GM19455 (cell line): ENCODE measurements around the gene SMKR1.
"Not testable (repeated sequence)": the region's sequence is repeated elsewhere in the genome, so short reads cannot be mapped to it uniquely, and the experiment has no call there.

Experiments used
- ATAC-seq: cut with Tn5 transposase; IDR thresholded peaks from one replicate; pipeline ENCODE4 v1.9.1; 2021; ENCODE audit not compliant: unreplicated experiment

The SMKR1 gene

DNA sequence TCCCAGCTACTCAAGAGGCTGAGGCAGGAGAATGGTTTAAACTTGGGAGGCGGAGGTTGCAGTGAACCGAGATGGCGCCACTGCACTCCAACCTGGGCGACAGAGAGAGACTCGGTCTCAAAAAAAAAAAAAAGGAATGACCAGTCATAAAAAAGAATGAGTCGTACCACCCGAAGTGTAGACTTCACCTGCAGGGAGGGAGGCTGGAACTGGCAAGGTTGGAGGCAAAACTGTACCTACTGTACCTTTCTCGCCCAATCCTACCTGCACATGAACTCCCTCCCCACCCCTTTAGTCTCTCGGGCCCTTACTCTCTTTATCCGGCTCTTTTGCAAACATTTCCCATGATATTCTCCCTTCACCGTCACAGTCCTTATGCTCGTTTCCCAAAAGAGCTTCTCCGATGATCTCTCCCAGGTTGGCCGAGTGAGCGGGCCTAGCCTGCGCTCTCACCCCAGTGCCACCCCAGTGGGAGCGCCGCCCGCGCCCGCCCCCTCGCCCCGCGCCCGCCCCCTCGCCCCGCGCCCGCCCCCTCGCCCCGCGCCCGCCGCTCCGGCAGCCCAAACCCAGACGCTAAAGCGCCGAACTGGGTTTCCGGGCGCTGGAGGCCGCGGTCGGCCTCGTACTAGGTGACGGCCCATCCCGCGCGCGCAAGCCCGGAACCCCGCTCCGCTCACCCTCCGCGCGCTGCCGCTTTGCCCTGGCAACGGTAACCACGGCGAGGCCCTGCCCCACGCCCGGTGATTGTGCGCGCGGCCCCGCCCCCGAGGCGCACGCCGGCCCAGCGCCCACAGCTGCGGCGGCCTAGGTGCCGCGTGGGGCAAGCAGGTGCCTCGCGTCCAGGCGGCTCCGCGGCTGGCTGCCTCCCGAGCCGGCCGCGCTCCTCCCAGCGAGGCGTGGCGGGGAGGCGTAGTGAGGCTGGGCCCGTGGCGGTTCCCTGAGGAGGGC is at the start of gene SMKR1:
Gene SMKR1, plus strand, starts transcription at position 772 of the 948 bp plus-strand sequence. CDS start 294 bp downstream, outside the sequence.
- ATAC-seq, result peak; percentile 85

DNA sequence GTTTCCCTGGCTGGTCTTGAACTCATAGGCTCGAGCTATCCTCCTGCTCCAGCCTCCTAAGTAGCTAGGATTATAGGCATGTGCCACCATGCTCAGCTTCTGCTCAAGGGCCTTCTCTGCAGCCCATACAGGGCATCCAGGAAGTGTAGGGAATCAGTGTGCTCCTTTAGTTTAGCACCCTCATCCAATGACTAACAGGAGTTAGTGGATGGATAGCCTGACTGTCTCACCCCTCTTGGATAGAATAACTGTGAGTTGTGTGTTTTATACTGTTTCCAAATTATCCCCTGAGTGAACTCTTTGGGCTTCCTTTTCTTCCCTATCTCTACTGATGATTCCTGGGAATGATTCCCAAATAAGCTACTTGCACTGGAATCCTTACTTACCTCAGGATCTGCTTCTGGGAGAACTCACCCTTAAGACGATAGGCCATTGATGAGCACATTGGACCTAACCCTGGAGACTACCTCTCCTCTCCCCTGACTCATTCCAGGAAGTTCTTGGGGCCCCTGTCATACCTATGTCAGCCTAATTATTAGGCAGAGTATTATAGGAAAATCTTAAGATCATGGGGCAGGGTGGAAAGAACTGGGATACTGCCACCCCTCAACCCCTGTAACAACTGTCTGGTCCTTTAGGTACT is 49.6 kb upstream of the SMKR1 start:
- ATAC-seq, result no peak

DNA sequence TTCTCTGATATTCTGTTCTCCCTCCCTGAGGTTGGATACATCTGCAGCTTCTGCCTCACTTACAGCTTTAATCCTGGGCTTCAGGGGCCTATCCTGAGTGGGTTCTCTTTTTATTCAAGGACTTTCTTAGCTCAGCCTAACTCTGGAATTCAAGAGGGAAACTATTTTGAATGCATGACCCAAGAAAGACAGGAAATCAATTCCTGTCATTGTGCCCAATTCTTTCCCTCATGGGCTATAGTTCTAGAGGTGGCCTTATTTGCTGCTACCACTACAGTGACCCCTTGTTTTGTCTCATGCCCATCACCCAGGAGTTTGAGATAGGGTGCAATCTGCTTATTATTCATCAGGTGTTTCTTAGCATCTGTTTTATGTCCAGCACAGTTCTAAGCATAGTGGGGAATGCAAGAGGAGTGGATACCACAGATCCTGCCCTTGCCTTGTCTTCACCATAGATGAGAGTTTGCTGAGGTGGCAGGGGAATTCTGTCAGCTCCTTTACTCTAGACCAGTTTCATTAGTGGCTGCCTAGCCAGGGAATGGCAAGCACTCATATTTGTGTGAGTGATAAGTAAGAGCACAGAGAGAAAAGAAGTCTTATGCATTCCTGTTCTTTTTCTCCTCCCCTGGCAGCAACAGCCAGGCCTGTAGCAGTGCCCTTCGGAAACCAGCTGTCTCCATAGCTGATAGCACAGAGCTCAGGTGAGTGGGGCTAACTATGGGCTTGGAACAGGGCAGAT is 48.7 kb upstream of the SMKR1 start:
- no peak for ATAC-seq

DNA sequence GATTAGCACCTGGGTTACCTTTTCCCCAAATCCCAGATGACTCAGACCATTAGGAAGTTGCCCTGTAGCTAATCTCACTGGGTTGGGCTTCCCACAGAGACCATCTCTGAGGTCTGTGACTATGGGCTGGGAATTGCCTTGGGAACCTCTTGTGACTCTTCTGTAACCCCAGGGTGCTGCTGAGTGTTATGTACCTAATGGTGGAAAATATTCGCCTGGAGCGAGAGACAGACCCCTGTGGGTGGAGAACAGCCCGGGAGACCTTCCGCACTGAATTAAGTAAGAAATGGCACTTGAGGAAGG is 48.1 kb upstream of the SMKR1 start:
- no peak for ATAC-seq

DNA sequence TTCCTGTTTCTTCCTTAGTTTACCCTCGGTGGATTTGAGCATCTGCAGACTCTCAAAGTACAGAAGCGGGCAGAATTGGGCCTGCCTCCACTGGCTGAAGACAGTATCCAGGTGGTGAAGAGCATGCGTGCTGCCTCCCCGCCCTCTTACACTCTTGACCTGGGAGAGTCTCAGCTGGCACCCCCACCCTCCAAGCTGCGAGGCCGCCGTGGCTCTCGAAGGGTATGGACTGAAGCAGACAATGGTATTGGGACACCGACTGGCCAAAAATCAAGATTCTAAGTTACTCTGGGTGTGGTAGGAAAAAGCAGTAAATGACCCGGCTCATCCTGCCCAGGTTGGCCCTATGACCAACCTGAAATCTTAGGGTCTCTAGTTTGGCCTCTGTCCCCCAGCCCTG is 45.9 kb upstream of the SMKR1 start:
- ATAC-seq, result no peak

DNA sequence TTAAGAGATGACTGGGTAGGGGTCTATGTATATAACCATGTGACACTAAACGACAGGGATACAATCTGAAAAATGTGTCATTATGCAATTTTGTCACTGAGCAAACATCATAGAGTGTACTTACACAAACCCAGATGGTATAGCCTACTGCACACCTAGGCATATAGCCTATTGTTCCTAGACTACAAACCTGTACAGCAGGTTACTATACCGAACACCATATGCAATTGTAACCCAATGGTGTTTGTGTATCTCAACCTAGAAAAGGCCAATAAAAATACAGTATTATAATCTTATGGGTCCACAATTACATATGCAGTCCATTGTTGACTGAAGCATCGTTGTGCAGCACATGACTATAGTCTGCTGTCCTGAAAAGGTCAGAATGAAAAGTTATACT is 45.2 kb upstream of the SMKR1 start:
- ATAC-seq, result no peak

DNA sequence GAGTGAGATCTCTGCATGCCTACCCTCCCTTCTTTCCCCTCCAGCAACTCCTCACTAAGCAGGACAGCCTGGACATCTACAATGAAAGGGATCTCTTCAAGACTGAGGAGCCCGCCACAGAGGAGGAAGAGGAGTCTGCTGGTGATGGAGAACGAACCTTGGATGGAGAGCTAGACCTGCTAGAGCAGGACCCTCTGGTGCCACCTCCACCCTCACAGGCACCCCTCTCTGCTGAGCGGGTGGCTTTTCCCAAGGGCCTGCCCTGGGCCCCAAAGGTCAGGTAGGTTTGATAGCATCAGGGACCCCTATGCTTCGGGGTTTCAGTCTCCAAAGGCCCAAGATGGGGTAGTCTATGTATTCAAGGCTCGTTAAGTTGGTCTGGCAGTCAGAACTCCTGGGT is 44.2 kb upstream of the SMKR1 start:
- no peak for ATAC-seq

DNA sequence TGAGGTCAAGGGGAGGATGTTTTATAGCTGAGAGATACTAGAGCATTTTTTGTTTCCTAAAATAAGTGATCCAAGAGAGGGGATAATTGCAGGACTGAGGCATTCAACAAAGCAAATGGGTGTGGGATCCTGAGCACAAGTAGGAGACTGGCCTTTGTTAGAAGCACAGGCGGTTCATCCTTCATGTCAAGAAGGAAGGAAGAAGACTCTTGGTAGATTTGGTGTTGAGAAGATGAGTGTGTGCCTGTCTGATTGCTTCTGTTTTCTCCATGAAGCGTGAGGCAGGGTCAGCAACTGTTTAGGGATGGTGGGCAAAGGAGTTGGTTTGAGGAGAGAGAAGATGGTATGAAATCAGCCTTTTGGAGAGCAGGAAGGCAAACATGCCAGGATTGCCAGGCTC is 40.5 kb upstream of the SMKR1 start:
- ATAC-seq, result no peak

DNA sequence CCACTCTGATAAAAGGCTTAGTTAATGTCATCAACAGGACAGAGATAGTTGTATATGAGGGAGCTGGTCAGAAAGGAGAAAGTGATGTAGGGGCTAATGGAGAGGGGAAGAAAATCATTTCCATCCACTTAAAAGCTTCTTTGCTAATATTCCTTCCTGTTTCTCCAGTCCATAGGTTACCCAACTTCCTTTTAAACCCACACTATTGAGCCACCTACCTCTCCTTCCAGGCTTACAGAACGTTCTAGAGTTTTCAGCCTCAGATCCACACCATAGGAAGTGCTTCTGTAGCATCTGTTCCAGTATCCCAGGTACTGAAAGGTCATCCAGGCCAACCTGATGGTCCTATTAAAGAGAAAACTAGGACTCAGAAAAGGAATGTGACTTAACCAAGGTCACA is 39.9 kb upstream of the SMKR1 start:
- no peak for ATAC-seq

DNA sequence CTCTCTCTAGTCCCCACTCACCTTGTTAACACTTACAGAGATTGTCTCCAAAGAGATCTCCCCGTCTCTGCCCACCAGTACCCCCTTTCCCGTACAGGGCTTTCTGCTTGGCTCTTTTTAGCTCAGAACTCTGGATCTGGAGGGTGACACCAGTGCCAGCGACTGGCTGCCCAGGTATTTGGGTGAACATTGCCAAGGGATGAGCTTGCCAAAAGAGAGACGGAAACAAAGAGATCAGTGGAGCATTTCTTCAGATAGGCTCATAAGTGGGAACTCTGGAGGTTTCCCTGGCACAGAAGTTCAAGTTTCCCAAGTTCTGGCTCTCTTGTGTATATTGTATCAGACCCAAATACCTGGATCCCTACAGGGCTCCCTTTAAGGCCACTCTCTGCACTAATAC is 38.1 kb upstream of the SMKR1 start:
- no peak for ATAC-seq

DNA sequence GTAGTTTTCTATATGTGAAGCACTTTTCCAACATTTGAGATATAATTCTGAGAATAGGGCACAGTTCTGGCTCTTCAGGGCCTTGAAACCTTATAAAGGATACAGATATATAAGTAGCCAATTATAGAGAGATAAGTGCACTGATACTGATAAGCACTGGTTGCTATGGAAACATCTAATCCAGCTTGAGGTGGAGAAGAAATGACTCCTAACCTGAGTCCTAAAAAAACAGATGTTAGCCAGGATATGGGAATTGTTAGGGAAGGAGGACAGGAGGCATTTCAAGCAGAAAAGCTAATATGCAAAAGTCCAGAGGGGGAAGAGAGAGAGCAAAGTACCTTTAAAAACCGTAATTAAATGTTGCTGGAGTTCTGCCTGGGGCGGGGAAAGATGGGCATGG is 37.3 kb upstream of the SMKR1 start:
- no peak for ATAC-seq

DNA sequence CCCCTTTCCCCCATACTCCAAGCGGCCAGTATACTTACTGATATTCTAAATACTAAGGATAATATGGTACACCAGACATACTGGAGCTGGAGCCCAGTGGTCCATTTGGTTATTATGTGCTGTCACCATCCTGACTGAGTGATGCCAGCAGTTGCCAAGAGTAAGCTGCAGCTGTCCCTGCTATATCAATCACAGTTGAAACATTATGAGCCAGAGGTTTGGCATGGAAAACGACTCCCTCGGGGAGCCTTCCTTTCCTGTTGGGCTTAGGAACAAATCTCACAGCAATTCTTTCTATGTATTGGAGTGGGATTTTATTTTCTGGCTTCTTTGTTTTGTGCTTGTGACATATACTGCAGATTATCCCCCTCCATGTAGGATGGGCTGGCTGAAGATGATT is 35.5 kb upstream of the SMKR1 start:
- no peak for ATAC-seq

DNA sequence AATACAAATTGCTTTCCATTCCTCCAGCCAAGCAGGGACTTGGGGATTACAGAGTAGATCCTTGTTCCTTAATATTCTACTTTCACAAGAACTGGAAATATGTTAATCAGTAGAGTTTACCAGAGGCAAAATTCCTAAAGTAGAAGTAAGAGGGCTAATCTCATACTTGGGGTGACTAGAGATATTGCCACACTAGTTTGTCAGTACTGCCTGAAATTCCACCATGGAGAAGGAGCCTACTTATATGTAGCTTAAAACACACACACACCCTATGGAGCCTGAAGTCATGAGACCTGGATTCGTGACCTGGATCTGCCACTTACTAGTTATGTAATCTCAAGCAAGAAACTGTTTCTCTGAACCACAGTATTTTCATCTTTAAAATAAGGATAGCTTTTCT is 34.2 kb upstream of the SMKR1 start:
- ATAC-seq, result no peak

DNA sequence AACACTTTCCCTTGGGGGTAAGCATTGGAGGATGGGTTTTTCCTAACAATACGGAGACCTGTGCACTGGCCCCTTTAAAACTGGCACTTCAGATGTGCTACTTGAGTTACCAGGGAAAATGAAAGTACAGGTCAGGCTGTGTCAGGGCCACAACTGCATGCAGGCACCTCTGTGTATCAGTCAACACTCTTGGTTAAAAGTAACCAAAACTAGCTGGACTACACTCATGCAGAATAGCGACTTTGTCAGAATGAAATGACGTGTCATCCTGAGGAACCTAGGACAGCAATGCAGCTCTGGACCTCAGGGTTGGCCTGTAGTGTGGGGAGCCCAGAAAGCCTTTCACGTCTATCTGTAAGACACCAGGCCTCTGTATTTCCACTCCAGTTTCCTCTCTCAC is 33.8 kb upstream of the SMKR1 start:
- ATAC-seq, result no peak

DNA sequence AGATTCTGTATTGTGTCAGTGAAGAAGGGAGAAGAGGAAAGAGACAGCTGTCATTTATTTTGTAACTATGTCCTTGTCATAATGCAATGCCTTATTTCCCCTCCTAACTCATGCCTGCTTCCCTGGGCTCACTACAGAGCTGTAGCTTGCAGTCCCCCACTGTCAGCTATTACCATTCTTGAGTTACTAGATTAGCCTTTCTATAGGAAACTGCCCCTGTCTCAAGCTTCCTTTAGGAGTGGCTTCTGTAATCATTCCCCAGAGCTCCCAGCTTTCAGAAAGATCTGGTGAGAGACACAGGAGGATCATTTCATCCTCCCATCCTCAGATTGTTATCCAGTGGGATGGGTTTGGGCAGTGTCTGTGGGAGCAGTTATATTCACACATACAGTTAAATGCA is 32.4 kb upstream of the SMKR1 start:
- no peak for ATAC-seq

DNA sequence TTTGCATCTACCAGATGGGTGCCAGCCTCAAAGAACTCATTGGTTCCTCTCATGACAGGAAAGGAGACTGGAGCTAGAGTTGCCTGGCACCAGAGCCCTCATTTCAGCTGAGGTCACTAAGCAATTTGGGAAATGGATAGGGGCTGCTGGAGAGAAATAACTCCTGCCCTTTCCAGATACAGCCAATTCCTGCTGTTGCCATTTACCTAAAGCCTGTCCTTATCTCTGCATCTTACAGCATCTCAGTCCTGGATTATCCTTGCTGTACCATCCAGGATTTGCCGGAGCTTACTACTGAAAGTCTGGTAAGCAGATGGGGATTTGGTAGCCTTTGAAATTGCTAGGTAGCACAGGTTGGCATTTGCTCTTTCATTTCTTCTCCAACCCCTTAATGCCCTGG is 31.9 kb upstream of the SMKR1 start:
- no peak for ATAC-seq

DNA sequence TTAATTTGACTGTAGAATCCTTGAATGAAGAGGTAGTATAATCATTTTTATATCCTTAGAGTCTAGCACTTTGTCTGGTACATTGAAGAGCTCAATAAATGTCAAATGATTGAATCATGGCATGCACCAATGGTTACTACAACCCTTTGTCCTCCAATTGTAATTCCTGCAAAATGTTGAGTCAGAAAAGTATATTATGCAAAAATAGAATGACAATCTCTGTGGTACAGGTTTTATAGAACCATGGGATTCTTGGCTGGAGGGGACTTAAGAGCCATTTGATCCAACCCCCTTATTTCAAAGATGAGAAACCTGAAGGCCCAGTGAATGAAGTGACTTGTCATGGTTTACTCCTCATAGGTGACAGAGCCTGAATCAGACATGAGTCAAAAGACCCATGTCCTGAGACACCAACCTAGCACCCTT is 30.9 kb upstream of the SMKR1 start:
- ATAC-seq, result no peak

DNA sequence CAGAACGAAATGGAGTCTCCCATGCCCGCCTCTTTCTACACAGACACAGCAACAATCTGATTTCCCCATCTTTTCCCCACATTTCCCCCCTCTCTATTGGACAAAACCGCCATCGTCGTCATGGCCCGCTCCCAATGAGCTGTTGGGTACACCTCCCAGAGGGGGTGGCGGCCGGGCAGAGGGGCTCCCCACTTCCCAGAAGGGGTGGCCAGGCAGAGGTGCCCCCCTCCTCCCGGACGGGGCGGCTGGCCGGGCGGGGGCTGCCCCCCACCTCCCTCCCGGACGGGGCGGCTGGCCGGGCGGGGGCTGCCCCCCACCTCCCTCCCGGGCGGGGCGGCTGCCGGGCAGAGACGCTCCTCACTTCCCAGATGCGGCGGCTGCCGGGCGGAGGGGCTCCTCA is 26.4 kb upstream of the SMKR1 start:
- ATAC-seq, result not testable (repeated sequence)

DNA sequence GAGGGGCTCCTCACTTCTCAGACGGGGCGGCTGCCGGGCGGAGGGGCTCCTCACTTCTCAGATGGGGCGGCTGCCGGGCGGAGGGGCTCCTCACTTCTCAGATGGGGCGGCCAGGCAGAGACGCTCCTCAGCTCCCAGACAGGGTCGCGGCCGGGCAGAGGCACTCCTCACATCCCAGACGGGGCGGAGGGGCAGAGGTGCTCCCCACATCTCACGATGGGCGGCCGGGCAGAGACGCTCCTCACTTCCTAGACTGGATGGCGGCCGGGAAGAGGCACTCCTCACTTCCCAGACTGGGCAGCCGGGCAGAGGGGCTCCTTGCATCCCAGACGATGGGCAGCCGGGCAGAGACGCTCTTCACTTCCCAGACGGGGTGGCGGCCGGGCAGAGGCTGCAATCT is 25.9 kb upstream of the SMKR1 start:
- not testable (repeated sequence) for ATAC-seq

DNA sequence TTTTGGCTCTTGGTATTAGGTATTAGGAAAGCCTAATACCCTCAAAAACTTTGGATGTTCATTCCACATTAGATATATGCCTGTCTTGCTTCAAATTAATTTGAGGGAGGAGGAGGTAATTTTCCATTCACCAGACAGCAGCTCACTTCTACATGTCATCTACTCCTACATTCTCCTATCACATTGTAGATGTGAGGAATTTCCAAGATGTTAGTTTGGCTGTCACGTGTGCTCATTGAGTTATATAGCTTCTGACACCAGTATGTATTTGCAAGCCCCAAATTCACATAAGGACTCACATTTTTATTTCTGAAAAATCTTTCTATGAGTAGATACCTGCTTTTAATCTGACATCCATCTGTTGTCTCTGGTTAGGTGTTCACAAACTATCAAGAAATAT is 22.5 kb upstream of the SMKR1 start:
- ATAC-seq, result no peak

DNA sequence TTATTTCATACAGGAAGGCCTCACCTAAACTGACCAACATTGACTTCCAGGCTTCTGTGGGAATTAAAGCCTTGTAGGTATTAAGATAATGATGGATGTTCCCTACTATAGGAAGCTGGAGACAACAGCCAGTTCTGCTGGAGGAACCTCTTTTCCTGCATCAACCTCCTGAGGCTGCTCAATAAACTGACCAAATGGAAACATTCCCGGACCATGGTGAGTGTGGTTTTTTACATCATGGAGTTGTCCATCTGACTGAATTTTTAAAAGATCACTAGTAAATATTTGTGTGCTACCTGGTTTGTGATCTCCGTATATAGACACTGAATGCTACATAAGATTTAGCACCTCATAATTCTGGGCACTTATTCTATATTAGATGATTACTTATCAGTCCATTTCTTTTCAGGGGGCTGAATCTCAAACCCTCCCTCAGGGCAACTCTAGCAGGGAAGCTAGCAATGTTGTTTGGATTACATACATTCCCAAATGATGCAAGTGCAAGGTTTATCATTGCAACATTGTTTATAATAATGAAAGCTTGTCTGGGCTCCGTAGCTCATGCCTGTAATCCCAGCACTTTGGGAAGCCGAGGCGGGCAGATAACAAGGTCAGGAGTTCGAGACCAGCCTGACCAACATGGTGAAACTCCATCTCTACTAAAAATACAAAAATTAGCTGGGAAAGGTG is 21.5 kb upstream of the SMKR1 start:
- ATAC-seq, result no peak
